ENCODE measurements around the gene CIAO2B. TPM values are rescaled to one million over a fixed set of nuclear protein-coding genes. Genes with fewer than 3 reads are reported as not detected.

Gene CIAO2B
- total and polyA plus RNA-seq, 12 donors = 80.7 to 258 (median 112) TPM

- no peak for DNase-seq
- intact Hi-C loops (cut with DNase I) = no loop called here
- Histone ChIP-seq H3K4me3 (no peak overlapping the region), H3K27me3 (no peaks in the 10 kb centered on the region), H3K9me3 (replicated peaks in 1 of 3) (no peaks in the 10 kb centered on the region), H3K27ac (no peak overlapping the region), H3K4me1 (replicated peaks in 1 of 2) (peaks cover 2 to 18% of the 10 kb centered on the region in 2 donors), H3K36me3 (replicated peaks in 1 of 2) (peaks cover 0 to 17% of the 10 kb centered on the region in 2 donors)
- 69 to 78% (median 73%) methylated on average over 2 of the region's 2 CpGs for WGBS, 4 donors
- TF ChIP-seq POLR2A (IDR thresholded peaks at IDR 0.05) (no peak), CTCF (IDR thresholded peaks at IDR 0.05) (no peak)
Measured at GRCh38 chr16:66886321-66886720, 47.9 kb downstream of the CIAO2B start.

GRCh38 chr16:66885491-66885890 lies 48.7 kb downstream of the CIAO2B start:
- DNase-seq = no peak
- Histone ChIP-seq H3K4me1 (replicated peaks in 1 of 2) (peaks cover 9 to 22% of the 10 kb centered on the region in 2 donors), H3K27ac (no peak overlapping the region), H3K4me3 (no peak overlapping the region), H3K36me3 (replicated peaks in 1 of 2) (peaks cover 0 to 17% of the 10 kb centered on the region in 2 donors), H3K27me3 (no peaks in the 10 kb centered on the region), H3K9me3 (replicated peaks in 1 of 3) (no peaks in the 10 kb centered on the region)
- intact Hi-C loops (cut with DNase I) = no loop called here
- 89 to 92% (median 89%) methylated on average over 12 of the region's 12 CpGs for WGBS, 4 donors
- TF ChIP-seq CTCF (IDR thresholded peaks at IDR 0.05) (no peak), POLR2A (IDR thresholded peaks at IDR 0.05) (no peak)

- no peak for DNase-seq
- no peaks in the 10 kb centered on the region for H3K27me3 ChIP-seq
- no peak overlapping the region for H3K4me3 ChIP-seq
- intact Hi-C loops (cut with DNase I) = no loop called here
- no peaks in the 10 kb centered on the region for H3K9me3 ChIP-seq (replicated peaks in 1 of 3)
- H3K27ac ChIP-seq = no peak overlapping the region
- 94 to 98% (median 96%) methylated on average over 3 of the region's 3 CpGs for WGBS, 4 donors
- H3K36me3 ChIP-seq (replicated peaks in 1 of 2) = peaks cover 0 to 17% of the 10 kb centered on the region in 2 donors
- TF ChIP-seq POLR2A (IDR thresholded peaks at IDR 0.05) (no peak), CTCF (IDR thresholded peaks at IDR 0.05) (no peak)
- H3K4me1 ChIP-seq (replicated peaks in 1 of 2) = peaks cover 13 to 14% of the 10 kb centered on the region in 2 donors
Measured at GRCh38 chr16:66882702-66883101, 51.5 kb downstream of the CIAO2B start.

Other genes starting within 250 kb of the CIAO2B start
- gene CMTM4, start 237.7 kb downstream of the CIAO2B start, total RNA-seq = 10 to 100 TPM; 14.3 to 35.3 (median 20.9) TPM
- 10 to 100 TPM in 1 of 3 donors, 1 to 10 TPM in 2; 9.2 to 10.6 (median 9.5) TPM for gene CMTM4, start 237.7 kb downstream of the CIAO2B start, polyA plus RNA-seq
- 100 to 1,000 TPM in 4 of 9 donors, 10 to 100 TPM in 5; 61.1 to 234 (median 98.2) TPM for gene DYNC1LI2, start 182.8 kb downstream of the CIAO2B start, total RNA-seq
- gene DYNC1LI2, start 182.8 kb downstream of the CIAO2B start, polyA plus RNA-seq = 10 to 100 TPM; 39.3 to 92.6 (median 74.3) TPM
- gene TERB1, start 132.8 kb downstream of the CIAO2B start, total RNA-seq = under 1 TPM in 1 of 9 donors, not detected in 8; 0.06 TPM
- gene TERB1, start 132.8 kb downstream of the CIAO2B start, polyA plus RNA-seq = not detected
- gene NAE1, start 103.4 kb downstream of the CIAO2B start, total RNA-seq = 10 to 100 TPM; 30.9 to 94.7 (median 51.2) TPM
- gene NAE1, start 103.4 kb downstream of the CIAO2B start, polyA plus RNA-seq = 10 to 100 TPM; 43.7 to 62.8 (median 49.6) TPM
- gene CA7, start 90.0 kb downstream of the CIAO2B start, total RNA-seq = not detected
- not detected for gene CA7, start 90.0 kb downstream of the CIAO2B start, polyA plus RNA-seq
- gene PDP2, start 53.9 kb downstream of the CIAO2B start, total RNA-seq = 10 to 100 TPM in 8 of 9 donors, 1 to 10 TPM in 1; 3.6 to 27.8 (median 14.0) TPM
- 10 to 100 TPM in 1 of 3 donors, 1 to 10 TPM in 2; 1.3 to 12.1 (median 2.7) TPM for gene PDP2, start 53.9 kb downstream of the CIAO2B start, polyA plus RNA-seq
- under 1 TPM in 1 of 9 donors, not detected in 8; 0.69 TPM for gene CDH16, start 15.5 kb downstream of the CIAO2B start, total RNA-seq
- not detected for gene CDH16, start 15.5 kb downstream of the CIAO2B start, polyA plus RNA-seq
- 10 to 100 TPM in 5 of 9 donors, 1 to 10 TPM in 3, under 1 TPM in 1; 0.22 to 46.1 (median 10.5) TPM for gene RRAD, start 8.9 kb downstream of the CIAO2B start, total RNA-seq
- gene RRAD, start 8.9 kb downstream of the CIAO2B start, polyA plus RNA-seq = 10 to 100 TPM in 2 of 3 donors, under 1 TPM in 1; 0.66 to 52.5 (median 15.6) TPM
- gene CES2, start 1.1 kb upstream of the CIAO2B start, total RNA-seq = 100 to 1,000 TPM in 1 of 9 donors, 10 to 100 TPM in 8; 25.6 to 133 (median 87.5) TPM
- 100 to 1,000 TPM in 1 of 3 donors, 10 to 100 TPM in 2; 28.8 to 119 (median 57.8) TPM for gene CES2, start 1.1 kb upstream of the CIAO2B start, polyA plus RNA-seq
- gene CES3, start 26.9 kb upstream of the CIAO2B start, total RNA-seq = 1 to 10 TPM in 5 of 9 donors, under 1 TPM in 3, not detected in 1; 0.23 to 1.7 (median 1.2) TPM
- under 1 TPM; 0.22 to 0.67 (median 0.48) TPM for gene CES3, start 26.9 kb upstream of the CIAO2B start, polyA plus RNA-seq
- 10 to 100 TPM in 7 of 9 donors, 1 to 10 TPM in 2; 4.4 to 31.0 (median 15.6) TPM for gene CES4A, start 54.2 kb upstream of the CIAO2B start, total RNA-seq
- 100 to 1,000 TPM in 1 of 3 donors, 10 to 100 TPM in 1, 1 to 10 TPM in 1; 7.0 to 127 (median 80.3) TPM for gene CES4A, start 54.2 kb upstream of the CIAO2B start, polyA plus RNA-seq
- 10 to 100 TPM; 19.3 to 41.2 (median 31.5) TPM for gene CBFB, start 94.7 kb upstream of the CIAO2B start, total RNA-seq
- 10 to 100 TPM; 13.0 to 20.9 (median 13.5) TPM for gene CBFB, start 94.7 kb upstream of the CIAO2B start, polyA plus RNA-seq
- 10 to 100 TPM; 12.6 to 27.4 (median 14.5) TPM for gene PHAF1, start 175.5 kb upstream of the CIAO2B start, total RNA-seq
- 10 to 100 TPM in 2 of 3 donors, 1 to 10 TPM in 1; 9.0 to 13.7 (median 10.4) TPM for gene PHAF1, start 175.5 kb upstream of the CIAO2B start, polyA plus RNA-seq
- 10 to 100 TPM in 8 of 9 donors, 1 to 10 TPM in 1; 2.9 to 52.1 (median 28.6) TPM for gene B3GNT9, start 216.6 kb upstream of the CIAO2B start, total RNA-seq
- 10 to 100 TPM in 2 of 3 donors, 1 to 10 TPM in 1; 6.4 to 15.0 (median 11.9) TPM for gene B3GNT9, start 216.6 kb upstream of the CIAO2B start, polyA plus RNA-seq
- gene TRADD, start 225.5 kb upstream of the CIAO2B start, total RNA-seq = 10 to 100 TPM; 14.4 to 62.7 (median 33.8) TPM
- gene TRADD, start 225.5 kb upstream of the CIAO2B start, polyA plus RNA-seq = 10 to 100 TPM in 2 of 3 donors, 1 to 10 TPM in 1; 4.1 to 30.5 (median 19.6) TPM
- 10 to 100 TPM in 7 of 9 donors, 1 to 10 TPM in 2; 3.6 to 58.3 (median 37.1) TPM for gene FBXL8, start 225.6 kb upstream of the CIAO2B start, total RNA-seq
- 10 to 100 TPM in 2 of 3 donors, 1 to 10 TPM in 1; 1.4 to 63.0 (median 27.3) TPM for gene FBXL8, start 225.6 kb upstream of the CIAO2B start, polyA plus RNA-seq
- gene HSF4, start 230.3 kb upstream of the CIAO2B start, total RNA-seq = 100 to 1,000 TPM in 2 of 9 donors, 10 to 100 TPM in 6, 1 to 10 TPM in 1; 7.2 to 163 (median 39.8) TPM
- 100 to 1,000 TPM in 2 of 3 donors, 1 to 10 TPM in 1; 5.9 to 700 (median 234) TPM for gene HSF4, start 230.3 kb upstream of the CIAO2B start, polyA plus RNA-seq
- gene NOL3, start 236.1 kb upstream of the CIAO2B start, total RNA-seq = 100 to 1,000 TPM in 5 of 9 donors, 10 to 100 TPM in 4; 36.4 to 162 (median 108) TPM
- 100 to 1,000 TPM in 2 of 3 donors, 10 to 100 TPM in 1; 58.3 to 168 (median 150) TPM for gene NOL3, start 236.1 kb upstream of the CIAO2B start, polyA plus RNA-seq
- 100 to 1,000 TPM in 1 of 9 donors, 10 to 100 TPM in 8; 16.5 to 107 (median 47.9) TPM for gene MATCAP1, start 249.6 kb upstream of the CIAO2B start, total RNA-seq
- gene MATCAP1, start 249.6 kb upstream of the CIAO2B start, polyA plus RNA-seq = 100 to 1,000 TPM in 2 of 3 donors, 10 to 100 TPM in 1; 12.6 to 237 (median 112) TPM

Data from adrenal gland (tissue), 12 donors.